Stimulated activated CD8-positive, alpha-beta memory T cell treated with anti-CD3 and anti-CD28 coated beads, Interleukin-7, amount 100 ng/mL, for 48 hours (primary cell): ENCODE data around the gene AGER.
"Not testable (repeated sequence)": the region's sequence is repeated elsewhere in the genome, so short reads cannot be mapped to it uniquely, and the experiment has no call there.

ENCODE experiments used
- DNase-seq, 2 donors: peaks; one replicate each; pipeline ENCODE4 v3.0.0-alpha.2; 2020; ENCODE audit warnings: low read depth in 1 of 2; ENCODE audit errors: extremely low read depth in 1 of 2

AGER gene

DNA sequence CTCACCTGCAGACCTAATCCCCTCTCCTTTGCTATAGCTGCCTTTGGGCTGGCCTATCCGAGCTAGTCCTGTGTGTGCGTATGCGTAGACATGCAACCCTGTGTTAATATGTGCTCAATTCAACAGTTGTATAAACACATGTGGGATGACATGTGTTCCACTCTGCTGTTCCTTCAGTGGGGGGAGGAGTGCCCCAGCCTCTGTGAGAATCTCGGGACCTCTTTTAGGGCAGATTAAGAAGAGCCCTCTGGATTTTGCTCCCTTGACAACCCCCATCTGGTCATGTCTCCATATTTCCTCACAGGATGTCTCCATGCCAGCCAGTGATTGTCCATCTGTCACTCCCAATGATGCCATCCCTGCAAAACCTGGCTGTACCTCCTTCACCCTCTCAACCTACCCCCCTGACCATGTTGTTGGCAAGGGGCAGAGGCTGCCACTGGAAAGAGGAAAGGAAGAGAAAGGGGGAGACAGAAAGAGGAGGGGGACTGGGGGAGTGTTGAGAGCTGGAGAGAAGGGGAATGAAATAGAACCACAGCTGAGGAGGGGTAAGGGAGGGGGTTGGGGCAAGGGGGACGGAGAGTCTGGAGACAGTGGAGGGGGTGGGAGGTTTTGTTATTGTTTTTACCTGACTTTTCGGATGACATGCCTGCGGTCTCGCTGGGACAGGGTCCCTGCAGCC is 32.7 kb downstream of the AGER start:
- DNase-seq, result no peak

DNA sequence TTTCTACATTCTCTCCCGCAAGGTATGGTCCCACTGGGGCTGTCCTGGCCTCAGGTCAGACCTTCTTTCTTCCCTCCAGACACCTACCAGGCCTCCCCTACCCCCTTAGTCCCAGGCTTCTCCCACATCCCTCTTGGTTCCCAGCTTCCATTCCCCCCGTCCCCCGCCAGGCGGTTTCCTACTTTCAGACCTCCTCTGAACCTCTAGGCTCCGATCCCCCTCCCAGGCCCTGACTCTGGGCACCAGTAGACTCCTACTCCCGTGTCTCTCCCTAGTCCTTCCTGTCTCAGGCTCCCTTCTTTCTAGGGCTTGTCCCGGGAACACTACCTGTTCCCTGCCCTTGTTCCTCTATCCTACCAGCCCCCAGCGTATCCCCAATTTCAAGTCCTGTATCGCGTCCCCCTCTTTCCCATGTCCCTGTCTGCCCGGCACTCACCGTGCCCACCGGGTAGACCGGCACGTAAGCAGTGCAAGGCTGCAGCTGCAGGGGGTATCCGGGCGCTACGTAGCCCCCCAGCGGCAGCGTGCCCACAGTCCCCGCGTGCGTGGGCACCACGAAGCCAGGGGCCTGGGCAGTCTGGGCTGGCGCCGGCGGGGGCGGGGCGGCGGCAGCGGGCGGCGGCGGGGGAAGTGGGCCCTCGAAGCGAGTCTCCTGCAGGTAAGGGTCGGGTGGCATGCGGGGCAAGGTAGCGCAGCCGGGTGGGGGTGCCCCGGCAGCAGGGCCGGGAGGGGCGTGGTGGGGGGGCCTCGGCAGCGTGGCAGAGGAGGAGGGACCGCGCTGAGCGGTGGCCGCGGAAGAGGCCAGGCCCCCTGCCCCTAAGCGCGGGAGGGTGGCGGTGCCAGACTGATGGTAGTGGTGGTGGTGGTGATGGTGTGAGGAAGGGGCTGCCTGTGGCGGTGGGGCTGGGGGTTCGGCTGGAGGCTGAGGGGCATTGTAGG is 33.9 kb downstream of the AGER start:
- no peak for DNase-seq

DNA sequence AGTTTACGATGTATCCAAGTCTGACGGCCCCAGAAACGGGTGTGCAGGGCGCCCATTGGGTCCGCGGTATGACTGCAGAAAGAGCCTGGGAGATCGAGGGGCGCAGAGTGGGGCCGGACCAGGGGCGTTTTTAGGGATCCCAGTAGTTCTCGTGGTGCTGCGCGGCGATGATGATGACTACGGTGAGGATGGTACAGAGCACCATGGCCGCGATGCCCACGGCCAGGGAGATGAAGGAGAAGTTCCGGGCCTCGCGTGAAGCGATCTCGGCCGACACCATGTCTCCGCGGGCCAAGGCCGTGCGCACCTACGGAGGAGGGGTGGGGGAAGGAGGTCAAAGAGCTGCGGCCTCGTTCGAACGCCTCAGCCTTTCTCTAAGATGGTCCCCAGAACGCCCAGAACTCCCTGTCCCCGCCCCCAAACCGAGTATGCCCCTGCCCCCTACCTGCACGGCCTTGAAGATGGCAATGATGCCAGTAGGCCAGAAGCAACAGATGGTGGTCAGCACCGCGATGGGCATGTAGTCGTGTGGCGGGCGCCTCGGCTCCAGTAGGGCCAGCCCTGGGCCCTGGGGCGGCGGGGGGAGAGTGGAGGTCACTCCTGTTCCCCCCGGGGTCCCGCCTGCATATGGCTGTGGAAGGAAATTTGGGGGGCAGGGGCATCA is 34.8 kb downstream of the AGER start:
- no peak for DNase-seq

DNA sequence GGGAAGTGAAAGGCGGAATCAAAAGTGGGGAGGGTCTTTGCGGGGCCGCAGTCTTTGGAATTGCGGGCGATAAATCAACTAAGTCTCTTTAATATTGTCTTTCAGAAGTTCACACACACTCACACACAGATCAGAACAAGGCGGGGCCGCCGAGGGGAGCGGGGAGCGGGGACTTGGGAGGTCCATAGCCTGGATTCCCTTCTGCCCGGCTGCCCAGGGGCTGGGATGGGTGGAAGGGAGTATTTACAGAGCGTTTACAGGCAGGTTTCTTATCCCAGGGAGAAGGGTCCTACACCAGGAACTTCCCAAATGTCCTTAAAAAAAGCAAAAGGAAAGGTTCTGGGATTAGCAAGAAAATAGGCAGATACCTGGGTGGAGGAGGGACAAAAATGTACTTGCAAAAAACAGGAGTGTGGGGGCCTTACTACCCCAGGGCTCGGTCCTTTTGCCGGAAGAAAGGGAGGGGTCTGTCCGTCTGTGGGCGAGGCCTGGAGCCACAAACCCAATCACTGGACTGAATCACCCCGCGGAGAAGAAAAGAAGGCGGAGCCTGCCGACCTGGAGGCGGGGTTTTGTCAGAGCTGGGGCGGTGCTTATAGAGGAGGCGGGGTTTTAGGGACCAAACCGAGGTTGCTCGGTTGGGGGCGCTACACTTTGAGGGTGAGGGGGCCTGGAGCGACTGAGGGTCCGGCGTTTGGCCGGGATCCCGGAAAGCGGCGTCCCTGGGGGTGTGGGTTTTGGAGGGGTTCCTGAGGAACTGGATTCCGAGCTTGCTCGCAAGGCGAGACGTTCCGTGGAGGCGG is 35.6 kb downstream of the AGER start:
- DNase-seq, result peak; percentile 47 to 50

DNA sequence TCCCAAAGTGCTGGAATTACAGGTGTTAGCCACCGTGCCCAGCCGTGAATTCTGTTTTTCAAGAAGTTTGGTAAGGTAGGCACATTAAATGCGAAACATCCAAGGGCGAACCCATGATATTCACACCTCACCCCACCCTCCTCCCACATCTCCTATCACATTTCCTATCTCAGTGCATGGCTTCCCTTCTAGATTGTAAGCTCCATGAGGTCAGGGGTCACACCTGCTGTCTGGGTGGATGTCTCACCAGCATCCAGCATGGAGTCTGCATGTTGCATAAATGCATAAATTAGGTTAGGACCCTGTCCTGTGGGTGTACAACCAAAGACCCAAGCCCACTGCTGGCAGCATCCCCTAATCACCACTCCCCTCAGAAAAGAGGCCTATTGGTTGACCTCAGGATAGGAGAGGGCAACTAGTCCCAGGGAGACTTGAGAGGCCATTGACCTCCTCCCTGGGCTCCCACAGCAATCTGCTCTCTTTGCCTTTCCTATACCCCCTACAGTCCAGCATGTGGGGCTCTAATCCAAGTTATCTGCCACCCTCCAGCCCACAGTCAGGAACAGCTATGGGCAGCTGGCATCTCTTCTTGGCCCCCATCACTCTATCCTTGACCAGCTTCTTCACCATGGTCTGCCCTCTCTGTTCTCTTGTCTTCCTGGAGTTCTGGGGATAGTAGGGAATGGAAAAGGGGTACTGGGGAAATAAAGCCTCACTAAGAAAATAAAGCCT is 36.5 kb downstream of the AGER start:
- DNase-seq, result no peak

DNA sequence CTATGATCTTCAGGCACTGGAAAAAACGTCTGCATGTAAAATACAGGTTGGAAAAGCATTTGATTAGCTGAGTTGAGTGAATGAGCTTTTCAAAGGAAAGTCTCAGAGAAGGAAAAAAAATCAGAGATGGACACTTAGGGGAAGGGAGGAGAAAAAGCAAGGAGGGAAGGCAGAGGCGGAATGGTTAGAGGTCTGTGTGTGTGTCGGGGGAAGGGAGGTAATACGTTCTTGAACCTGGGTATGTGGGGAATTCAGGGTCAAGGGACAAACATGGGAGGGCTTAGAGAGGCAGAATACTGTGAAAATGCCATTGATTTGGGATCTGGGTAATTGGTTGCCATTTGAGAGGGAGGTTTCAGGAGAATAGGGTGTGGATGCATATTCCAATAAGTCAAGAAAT is 37.4 kb downstream of the AGER start:
- no peak for DNase-seq

DNA sequence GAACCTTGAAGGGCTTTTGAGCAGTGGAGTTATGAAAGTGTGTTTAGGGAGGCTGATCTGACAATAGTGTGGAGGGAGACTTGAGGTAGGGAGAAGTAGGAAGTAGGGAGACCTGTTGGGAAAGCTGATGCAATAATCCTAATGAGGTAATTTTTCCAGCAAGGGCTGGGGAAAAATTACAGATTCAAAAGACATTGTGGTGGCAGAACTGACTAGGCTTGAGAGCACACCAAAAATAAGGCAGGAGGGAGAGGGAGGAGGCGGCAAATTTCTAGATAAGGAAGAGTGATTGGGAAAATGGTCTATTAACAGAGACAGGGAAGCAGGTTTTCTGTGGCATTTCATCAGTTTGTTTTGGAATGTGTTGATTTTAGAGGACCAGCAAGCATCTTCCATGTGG is 37.8 kb downstream of the AGER start:
- no peak for DNase-seq

DNA sequence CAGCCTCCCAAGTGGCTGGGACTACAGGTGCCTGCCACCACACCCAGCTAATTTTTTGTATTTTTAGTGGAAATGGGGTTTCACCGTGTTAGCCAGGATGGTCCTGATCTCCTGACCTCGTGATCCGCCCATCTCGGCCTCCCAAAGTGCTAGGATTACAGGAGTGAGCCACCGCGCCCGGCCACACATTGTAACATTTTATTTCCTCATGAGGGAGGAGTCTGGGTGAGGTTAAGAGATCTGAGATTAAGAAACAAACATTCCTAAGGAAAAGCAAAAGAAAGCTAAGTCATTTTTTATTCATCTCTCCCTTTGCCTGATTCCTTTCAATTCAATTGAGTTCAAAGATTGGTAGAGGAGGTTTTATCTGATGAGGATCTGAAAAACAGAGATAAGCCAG is 39.8 kb downstream of the AGER start:
- DNase-seq, result not testable (repeated sequence)

DNA sequence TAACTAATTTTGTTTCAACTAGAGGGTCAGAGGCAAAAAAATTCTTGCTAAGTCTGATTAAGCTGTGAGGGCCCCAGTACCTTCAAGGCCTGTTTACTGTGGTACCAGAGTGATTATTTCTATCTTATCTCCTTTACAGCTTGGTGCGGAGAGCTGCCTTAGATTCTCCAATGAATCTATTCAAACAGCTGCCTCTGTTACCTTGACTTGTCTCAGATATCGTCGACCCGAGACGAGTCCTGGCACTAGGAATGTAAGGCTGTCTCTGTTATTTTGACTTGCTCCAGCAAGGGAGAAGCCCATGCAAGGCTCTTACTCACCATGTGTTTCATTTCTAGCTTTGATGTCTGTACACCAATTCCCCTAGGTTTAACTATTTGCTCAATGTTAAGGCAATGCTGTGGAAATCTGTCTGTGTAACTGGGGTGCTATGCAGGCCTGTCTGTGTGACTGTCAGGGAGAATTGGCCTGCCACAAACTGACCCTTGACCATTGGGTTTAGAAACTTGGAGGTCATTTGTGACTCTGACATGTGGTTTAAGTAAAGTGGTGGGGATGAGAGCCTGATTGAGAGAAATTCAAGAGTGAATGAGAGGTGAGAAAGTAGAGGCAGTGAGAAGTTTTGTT is 43.5 kb downstream of the AGER start:
- DNase-seq, result no peak

DNA sequence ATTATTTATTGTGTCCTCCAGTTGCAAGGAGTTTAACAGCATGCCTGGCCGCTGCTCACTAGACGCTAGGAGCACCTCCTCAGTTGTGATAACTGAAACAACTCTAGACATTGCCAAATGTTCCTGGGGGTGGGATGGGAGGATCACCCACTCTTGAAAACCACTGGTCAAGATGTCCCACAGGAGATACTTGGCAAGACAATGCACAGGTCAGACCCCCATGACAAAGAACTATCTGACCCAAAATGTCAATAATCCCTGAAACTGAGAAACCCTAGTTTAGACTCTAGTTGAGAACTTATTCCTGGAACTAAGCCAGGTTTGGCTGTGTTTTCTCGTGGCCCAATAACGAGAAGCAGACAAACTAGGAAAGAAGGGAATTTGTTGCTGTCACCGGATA is 44.5 kb downstream of the AGER start:
- no peak for DNase-seq

DNA sequence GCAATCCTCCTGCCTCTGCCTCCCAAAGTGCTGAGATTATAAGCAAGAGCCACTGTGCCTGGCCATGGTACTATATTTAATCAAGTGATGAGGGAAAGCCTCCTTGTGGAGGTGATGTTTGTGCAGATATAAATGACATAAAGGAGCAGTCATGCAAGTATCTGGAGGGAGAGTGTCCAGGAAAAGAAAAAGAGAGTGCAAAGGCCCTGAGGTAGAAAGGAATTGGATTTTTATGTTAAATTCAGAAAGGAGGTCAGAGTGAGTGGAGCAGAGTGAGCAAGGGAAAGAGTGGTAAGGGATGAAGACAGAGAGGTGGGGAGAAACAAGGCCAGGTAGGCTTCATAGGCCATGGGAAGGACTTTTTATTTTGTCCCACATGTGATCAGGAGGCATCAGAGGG is 46.6 kb downstream of the AGER start:
- DNase-seq, result no peak

DNA sequence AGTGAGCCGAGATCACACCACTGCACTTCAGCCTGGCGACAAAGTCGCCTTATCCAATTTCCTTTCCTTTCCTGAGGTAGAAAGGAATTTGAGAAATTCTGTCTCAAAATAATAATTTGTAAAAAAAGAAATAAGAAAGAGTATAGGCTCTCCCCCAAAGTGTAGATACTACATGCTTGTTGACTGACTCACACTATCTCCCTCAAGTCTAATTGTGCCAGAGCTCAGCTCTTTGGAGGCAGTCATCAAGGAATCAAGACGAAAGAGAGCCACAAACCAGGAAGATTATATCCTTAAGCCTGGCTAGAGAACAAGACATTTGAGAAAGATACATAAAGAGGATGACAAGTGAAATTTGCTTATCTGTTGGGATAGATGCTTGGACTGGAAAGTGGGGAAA is 50.3 kb downstream of the AGER start:
- DNase-seq, result no peak

DNA sequence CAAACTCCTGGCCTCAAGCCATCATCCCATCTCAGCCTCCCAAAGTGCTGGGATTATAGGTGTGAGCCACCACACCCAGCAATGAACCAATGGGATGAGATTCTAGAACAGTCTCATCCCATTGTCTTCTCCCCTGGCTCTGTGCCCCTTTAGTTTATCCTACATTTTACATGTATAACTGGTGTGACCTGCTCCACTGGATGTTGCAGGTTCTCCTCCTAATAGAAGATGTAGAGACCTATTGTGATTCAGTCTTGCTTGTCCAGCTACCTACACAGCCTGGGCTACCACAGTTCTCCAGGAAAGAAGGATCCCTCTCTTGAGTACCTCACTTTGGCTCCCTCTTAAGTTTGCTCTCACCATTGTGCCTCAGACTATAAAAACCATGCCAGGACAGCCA is 51.9 kb downstream of the AGER start:
- DNase-seq, result no peak

DNA sequence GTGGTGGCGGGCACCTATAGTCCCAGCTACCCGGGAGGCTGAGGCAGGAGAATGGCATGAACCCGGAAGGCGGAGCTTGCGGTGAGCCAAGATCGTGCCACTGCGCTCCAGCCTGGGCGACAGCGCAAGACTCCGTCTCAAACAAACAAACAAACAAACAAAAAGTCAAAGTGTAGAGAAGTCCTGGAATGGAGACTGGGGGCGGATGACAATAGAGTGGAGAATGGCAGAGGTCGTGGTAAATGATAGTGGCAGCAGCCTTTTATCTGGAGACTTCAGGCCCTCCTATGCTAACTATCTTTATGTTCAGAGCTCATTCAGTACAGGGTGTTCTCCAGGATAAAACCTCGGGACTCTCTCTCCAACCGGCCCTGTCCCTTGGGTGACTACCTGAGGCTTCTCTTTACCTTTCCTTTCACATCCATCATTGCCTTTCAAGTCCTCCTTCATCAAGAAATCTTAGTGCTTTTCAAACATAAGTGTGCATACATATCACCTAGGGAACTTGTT is 52.6 kb downstream of the AGER start:
- no peak for DNase-seq
